GM12878 (cell line): ENCODE data around the gene OPCML. TPM values are rescaled to one million over a fixed set of nuclear protein-coding genes. Genes with fewer than 3 reads are reported as not detected.

Experiments used
- ATAC-seq: fragments of 200-7000 bp; cut with Tn5 transposase; 3 replicates; pipeline ENCODE4 v1.9.1; 2020; ENCODE audit warnings: mild to moderate bottlenecking, moderate library complexity
- BruUV-seq: library from RNA; stranded (reverse); fragments of 400-500 nt; replicated peaks from 2 replicates; lab custom pipeline; 2021; lab: Mats Ljungman, UMichigan
- CTCF ChIA-PET: fragments of 300-600 bp; sonication (Branson Sonifier 250); formaldehyde crosslinking; extraction: SDS; loops from one replicate; lab custom pipeline; 2021; ENCODE audit warnings: inconsistent platforms; lab: Yijun Ruan, JAX
- POLR2A ChIA-PET: fragments of 350-600 bp; formaldehyde crosslinking; extraction: SDS; loops from one replicate; lab custom pipeline; 2021; ENCODE audit warnings: inconsistent platforms; lab: Charles Lee
- RAD21 ChIA-PET: fragments of 300-600 bp; sonication (Branson Sonifier 250); formaldehyde crosslinking; loops from one replicate; lab custom pipeline; 2023; ENCODE audit warnings: antibody characterized with exemption; ENCODE audit not compliant: unreplicated experiment; lab: Charles Lee
- SMC1A ChIA-PET: fragments of 300-600 bp; sonication (Branson Sonifier 250); formaldehyde crosslinking; loops from one replicate; lab custom pipeline; 2023; ENCODE audit not compliant: unreplicated experiment, uncharacterized antibody; lab: Charles Lee
- DNase-seq: peaks from one replicate; pipeline ENCODE4 v3.0.0-alpha.2; 2011; ENCODE audit warnings: low read depth, low spot score
- FAIRE-seq: peaks from 3 replicates; lab custom pipeline; 2011; peaks lifted over from hg19 to GRCh38; lab: Jason Lieb, UNC
- H2AFZ ChIP-seq: 2 replicates; pipeline ENCODE4 v1.6.0; 2011; ENCODE audit warnings: low read depth, low read length, control low read depth; ENCODE audit not compliant: control insufficient read depth
- H3K27ac ChIP-seq: 2 replicates; pipeline ENCODE4 v1.5.1; 2011; ENCODE audit warnings: control low read depth; ENCODE audit not compliant: control insufficient read depth, insufficient read depth
- H3K27me3 ChIP-seq, 2 experiments: replicated peaks in 1 of 2; 2 replicates each; pipeline versions ENCODE4 v1.6.0 to v1.6.1; 2011; ENCODE audit warnings: low read length in 1 of 2; ENCODE audit not compliant: control insufficient read depth in 2 of 2, insufficient read depth in 2 of 2
- H3K36me3 ChIP-seq, 2 experiments: 2 replicates each; pipeline ENCODE4 v1.5.1; 2011; ENCODE audit warnings: low read length in 1 of 2; ENCODE audit not compliant: control insufficient read depth in 2 of 2, insufficient read depth in 2 of 2
- H3K4me1 ChIP-seq: 2 replicates; pipeline ENCODE4 v1.6.1; 2011; ENCODE audit warnings: mild to moderate bottlenecking, low read length, moderate library complexity, mixed read lengths; ENCODE audit not compliant: control insufficient read depth, insufficient read depth
- H3K4me2 ChIP-seq: 2 replicates; pipeline ENCODE4 v1.6.0; 2011; ENCODE audit warnings: control low read depth; ENCODE audit not compliant: control insufficient read depth, insufficient read depth
- H3K4me3 ChIP-seq: fragments of 200-600 bp; sonication (generic); 2 replicates; pipeline ENCODE4 v1.5.1; 2016
- H3K79me2 ChIP-seq: 2 replicates; pipeline ENCODE4 v1.6.0; 2011; ENCODE audit warnings: low read length; ENCODE audit not compliant: control insufficient read depth, insufficient read depth
- H3K9ac ChIP-seq: 2 replicates; pipeline ENCODE4 v1.8.0; 2011; ENCODE audit warnings: low read length, control low read depth, mixed read lengths; ENCODE audit not compliant: control insufficient read depth, insufficient read depth
- H3K9me3 ChIP-seq: replicated peaks from 3 replicates; pipeline ENCODE4 v1.5.1; 2011; ENCODE audit warnings: mild to moderate bottlenecking, low read length; ENCODE audit not compliant: control insufficient read depth, insufficient read depth
- H4K20me1 ChIP-seq: 2 replicates; pipeline ENCODE4 v1.6.0; 2011; ENCODE audit not compliant: control insufficient read depth, insufficient read depth
- EGR1 ChIP-seq, 2 experiments: IDR thresholded peaks; 1 replicate in 1 of 2; 2 replicates in 1 of 2; pipeline ENCODE4 v1.6.1; 2011 to 2012; ENCODE audit warnings: low read depth in 2 of 2, low read length in 2 of 2, borderline replicate concordance in 1 of 2, mild to moderate bottlenecking in 1 of 2, moderate library complexity in 1 of 2
- ESRRA ChIP-seq: IDR thresholded peaks from 2 replicates; pipeline ENCODE4 v1.6.1; 2012; ENCODE audit warnings: mild to moderate bottlenecking, low read length, improper control_type of control experiment
- JUND ChIP-seq: IDR thresholded peaks from 2 replicates; pipeline ENCODE4 v1.6.1; 2012; ENCODE audit warnings: low read depth, mild to moderate bottlenecking, low read length, improper control_type of control experiment, moderate library complexity
- KDM1A ChIP-seq: fragments of 200-600 bp; sonication (generic); IDR thresholded peaks from 2 replicates; pipeline ENCODE4 v1.6.1; 2016; ENCODE audit warnings: borderline replicate concordance
- PKNOX1 ChIP-seq: fragments of 450-650 bp; IDR thresholded peaks from 2 replicates; pipeline ENCODE4 v1.6.1; 2016; ENCODE audit warnings: mild to moderate bottlenecking
- POLR2A ChIP-seq: IDR thresholded peaks from 2 replicates; pipeline ENCODE4 v1.6.1; 2011; ENCODE audit warnings: low read depth, mild to moderate bottlenecking, low read length
- POU2F2 ChIP-seq: IDR thresholded peaks from 3 replicates; pipeline ENCODE4 v1.6.1; 2011; ENCODE audit warnings: low read depth, mild to moderate bottlenecking, low read length, borderline replicate concordance
- RUNX3 ChIP-seq: IDR thresholded peaks from 2 replicates; pipeline ENCODE4 v1.6.1; 2012; ENCODE audit warnings: low read length, inconsistent platforms
- SMAD1 ChIP-seq: fragments of 450-650 bp; IDR thresholded peaks from 2 replicates; pipeline ENCODE4 v1.6.1; 2018; ENCODE audit warnings: mild to moderate bottlenecking, low read depth; ENCODE audit not compliant: partially characterized antibody
- STAT3 ChIP-seq: IDR thresholded peaks from 2 replicates; pipeline ENCODE4 v1.6.1; 2011; ENCODE audit warnings: low read depth, low read length, improper control_type of control experiment
- WGBS: methylation state at CpG from one replicate; pipeline ENCODE4 v1.1.6; 2016; ENCODE audit warnings: low lambda C conversion rate; ENCODE audit not compliant: insufficient replicate concordance, insufficient coverage; ENCODE audit errors: missing lambda C conversion rate; 5-methylcytosine and 5-hydroxymethylcytosine counted together
- in situ Hi-C: fragments of 300-500 bp; cut with MboI; formaldehyde crosslinking; loops from 9 replicates; pipeline ENCODE4 v1.14.3; 2018; ENCODE audit warnings: mixed read lengths
- intact Hi-C: fragments of 100-400 bp; cut with micrococcal nuclease; formaldehyde crosslinking; loops from one replicate; pipeline ENCODE4 v1.14.2; 2022; ENCODE audit not compliant: unreplicated experiment
- polyA plus RNA-seq, 11 experiments: library from polyadenylated mRNA; depleted of rRNA in 4 of 11; unstranded in 6 of 11; stranded (reverse) in 5 of 11; fragments of >200 nt; fragmentation: Nextera tagmentation in 4 of 11; fragmentation: Illumina TruSeq in 1 of 11; extraction: Ambion mirVana in 4 of 11; extraction: Trizol in 1 of 11; gene quantifications; 1 replicate in 1 of 11; 2 replicates in 10 of 11; pipeline versions ENCODE4 v1.2.1 to v1.2.3, GENCODE V29; 2011 to 2016; ENCODE audit warnings: inconsistent platforms in 2 of 11, missing spikeins in 2 of 11, low read depth in 1 of 11
- total RNA-seq, 4 experiments: library from RNA; depleted of rRNA in 3 of 4; stranded (reverse); fragments of >200 nt in 3 of 4; fragmentation: Illumina TruSeq in 1 of 4; extraction: Trizol in 1 of 4; gene quantifications; 2 replicates each; pipeline versions ENCODE4 v1.2.1 to v1.2.3, GENCODE V29; 2013 to 2021
- TF ChIP-seq, protein P1 (sequence below): IDR thresholded peaks from 2 replicates; pipeline ENCODE4 v1.6.1; 2012; ENCODE audit warnings: low read depth, low read length, improper control_type of control experiment
- TF ChIP-seq, protein P2 (sequence below): IDR thresholded peaks from 2 replicates; pipeline ENCODE4 v1.6.1; 2012; ENCODE audit warnings: mild to moderate bottlenecking, low read depth, low read length

The OPCML gene
- total and polyA plus RNA-seq, 10 of the 15 experiments (the other 5 are each of a cell fraction or from before 2014, with no cell fraction given): 0.84 TPM; not detected in 9

DNA sequence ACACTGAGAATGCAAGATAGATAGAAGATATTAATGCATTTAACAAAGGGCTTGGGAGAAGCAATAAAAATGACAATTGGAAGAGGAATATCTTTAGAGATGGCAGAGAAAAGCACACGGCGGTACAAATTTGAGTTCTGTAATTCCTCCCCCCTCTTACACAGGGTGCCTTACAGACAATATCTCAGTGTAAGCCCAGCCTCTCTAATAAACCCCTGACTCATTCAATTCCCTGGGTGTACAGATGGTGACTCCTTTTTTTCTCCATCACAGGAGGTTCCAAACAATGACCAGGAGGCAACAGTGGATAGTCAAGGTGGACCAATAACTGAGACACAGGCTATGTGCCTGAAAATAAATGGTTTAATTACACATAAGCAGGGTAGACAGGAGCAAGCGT is 598.6 kb downstream of the OPCML start:
- TF ChIP-seq ESRRA: no peak
- TF ChIP-seq POU2F2: no peak
- TF ChIP-seq JUND: no peak
- no peak for TF ChIP-seq KDM1A
- RAD21 ChIA-PET: no interaction called here
- ATAC-seq (no peak), DNase-seq (no peak), FAIRE-seq (no peak)
- Histone ChIP-seq H4K20me1 (peaks cover 2% of the 10 kb centered on the region; the same call in 1 of the 2 replicates), H3K4me2 (no peak overlapping the region), H3K27me3 (no peaks in the 10 kb centered on the region; a peak in 2 of 4 replicates), H2AFZ (no peak overlapping the region), H3K36me3 (no peaks in the 10 kb centered on the region), H3K9ac (no peak overlapping the region), H3K79me2 (no peaks in the 10 kb centered on the region), H3K9me3 (no peaks in the 10 kb centered on the region), H3K27ac (no peak overlapping the region), H3K4me3 (no peak overlapping the region), H3K4me1 (no peaks in the 10 kb centered on the region)
- SMC1A ChIA-PET: no interaction called here
- POLR2A ChIA-PET: no interaction called here
- in situ Hi-C loops (no loop called here), intact Hi-C loops (no loop called here)
- WGBS: 33% methylated on average over 3 of the region's 3 CpGs
- CTCF ChIA-PET: no interaction called here
- BruUV-seq: no TSS peak

DNA sequence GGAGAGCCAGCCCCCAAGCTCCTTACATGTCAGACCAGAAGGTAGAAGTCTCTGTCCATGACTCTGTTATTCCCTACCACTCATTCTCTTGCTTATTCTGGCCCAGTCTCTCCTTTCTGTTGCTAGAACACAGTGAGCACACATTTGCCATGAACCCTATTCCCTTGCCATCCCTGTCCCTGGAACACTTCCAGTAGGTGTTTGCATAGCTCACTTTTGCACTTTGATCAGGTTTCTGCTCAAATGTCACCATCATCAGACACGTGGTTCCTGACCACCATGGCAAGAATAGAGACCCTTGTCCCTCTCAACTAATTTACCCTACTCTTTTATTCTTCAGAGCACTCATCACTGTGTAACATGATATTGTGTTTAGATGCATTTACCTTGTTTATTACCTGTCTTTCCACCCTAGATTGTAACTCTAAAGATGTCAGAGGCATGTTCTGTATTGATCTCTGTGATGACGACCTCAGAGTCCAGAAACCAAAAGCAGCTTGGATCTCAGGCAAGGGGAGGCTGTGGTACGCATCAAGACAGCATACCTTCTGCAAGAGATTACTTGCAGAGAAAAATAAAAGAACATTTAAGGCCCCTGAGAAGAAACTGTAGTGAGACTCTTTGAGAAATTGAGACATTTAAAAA is 606.4 kb downstream of the OPCML start:
- CTCF ChIA-PET: interaction anchor here (2.1 to 2.4 kb wide), 2 partner anchors 15 kb away, joined by 9 to 13 read pairs; no protein-coding TSS in a partner anchor
- BruUV-seq: no TSS peak
- WGBS: 3% methylated on average over 3 of the region's 3 CpGs
- TF ChIP-seq EGR1 (IDR thresholded peaks at IDR 0.05; ENCODE audit: borderline replicate concordance in 1 of 2, low read depth in 2 of 2, low read length in 2 of 2) (no peak), STAT3 (no peak), SMAD1 (no peak), PKNOX1 (no peak), RUNX3 (no peak), POLR2A (no peak)
- TF ChIP-seq, protein P1, sequence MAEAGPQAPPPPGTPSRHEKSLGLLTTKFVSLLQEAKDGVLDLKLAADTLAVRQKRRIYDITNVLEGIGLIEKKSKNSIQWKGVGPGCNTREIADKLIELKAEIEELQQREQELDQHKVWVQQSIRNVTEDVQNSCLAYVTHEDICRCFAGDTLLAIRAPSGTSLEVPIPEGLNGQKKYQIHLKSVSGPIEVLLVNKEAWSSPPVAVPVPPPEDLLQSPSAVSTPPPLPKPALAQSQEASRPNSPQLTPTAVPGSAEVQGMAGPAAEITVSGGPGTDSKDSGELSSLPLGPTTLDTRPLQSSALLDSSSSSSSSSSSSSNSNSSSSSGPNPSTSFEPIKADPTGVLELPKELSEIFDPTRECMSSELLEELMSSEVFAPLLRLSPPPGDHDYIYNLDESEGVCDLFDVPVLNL: no peak
- TF ChIP-seq, protein P2, sequence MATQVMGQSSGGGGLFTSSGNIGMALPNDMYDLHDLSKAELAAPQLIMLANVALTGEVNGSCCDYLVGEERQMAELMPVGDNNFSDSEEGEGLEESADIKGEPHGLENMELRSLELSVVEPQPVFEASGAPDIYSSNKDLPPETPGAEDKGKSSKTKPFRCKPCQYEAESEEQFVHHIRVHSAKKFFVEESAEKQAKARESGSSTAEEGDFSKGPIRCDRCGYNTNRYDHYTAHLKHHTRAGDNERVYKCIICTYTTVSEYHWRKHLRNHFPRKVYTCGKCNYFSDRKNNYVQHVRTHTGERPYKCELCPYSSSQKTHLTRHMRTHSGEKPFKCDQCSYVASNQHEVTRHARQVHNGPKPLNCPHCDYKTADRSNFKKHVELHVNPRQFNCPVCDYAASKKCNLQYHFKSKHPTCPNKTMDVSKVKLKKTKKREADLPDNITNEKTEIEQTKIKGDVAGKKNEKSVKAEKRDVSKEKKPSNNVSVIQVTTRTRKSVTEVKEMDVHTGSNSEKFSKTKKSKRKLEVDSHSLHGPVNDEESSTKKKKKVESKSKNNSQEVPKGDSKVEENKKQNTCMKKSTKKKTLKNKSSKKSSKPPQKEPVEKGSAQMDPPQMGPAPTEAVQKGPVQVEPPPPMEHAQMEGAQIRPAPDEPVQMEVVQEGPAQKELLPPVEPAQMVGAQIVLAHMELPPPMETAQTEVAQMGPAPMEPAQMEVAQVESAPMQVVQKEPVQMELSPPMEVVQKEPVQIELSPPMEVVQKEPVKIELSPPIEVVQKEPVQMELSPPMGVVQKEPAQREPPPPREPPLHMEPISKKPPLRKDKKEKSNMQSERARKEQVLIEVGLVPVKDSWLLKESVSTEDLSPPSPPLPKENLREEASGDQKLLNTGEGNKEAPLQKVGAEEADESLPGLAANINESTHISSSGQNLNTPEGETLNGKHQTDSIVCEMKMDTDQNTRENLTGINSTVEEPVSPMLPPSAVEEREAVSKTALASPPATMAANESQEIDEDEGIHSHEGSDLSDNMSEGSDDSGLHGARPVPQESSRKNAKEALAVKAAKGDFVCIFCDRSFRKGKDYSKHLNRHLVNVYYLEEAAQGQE: no peak

More for the DNA sequence above, 606.4 kb downstream of the OPCML start:
- SMC1A ChIA-PET: no interaction called here
- no peak for FAIRE-seq
- RAD21 ChIA-PET: no interaction called here
- H3K4me3 ChIP-seq: no peak overlapping the region
- no peak for ATAC-seq
- POLR2A ChIA-PET: no interaction called here
- no peaks in the 10 kb centered on the region for H4K20me1 ChIP-seq
- H3K36me3 ChIP-seq: no peaks in the 10 kb centered on the region
- H3K9me3 ChIP-seq: no peaks in the 10 kb centered on the region
- intact Hi-C loops (no loop called here), in situ Hi-C loops (no loop called here)
- H3K9ac ChIP-seq: no peak overlapping the region
- no peak overlapping the region for H3K27ac ChIP-seq
- H3K79me2 ChIP-seq: no peaks in the 10 kb centered on the region
- no peak for DNase-seq
- H3K27me3 ChIP-seq: no peaks in the 10 kb centered on the region
- H2AFZ ChIP-seq: no peak overlapping the region
- H3K4me2 ChIP-seq: no peak overlapping the region
- H3K4me1 ChIP-seq: no peaks in the 10 kb centered on the region
